ENCODE results near the gene ZNF662. TPM values are rescaled to one million over a fixed set of nuclear protein-coding genes. Genes with fewer than 3 reads are reported as not detected.

The ZNF662 gene
- total RNA-seq, 1 donor from 2014 or later: 6.3 TPM

DNA sequence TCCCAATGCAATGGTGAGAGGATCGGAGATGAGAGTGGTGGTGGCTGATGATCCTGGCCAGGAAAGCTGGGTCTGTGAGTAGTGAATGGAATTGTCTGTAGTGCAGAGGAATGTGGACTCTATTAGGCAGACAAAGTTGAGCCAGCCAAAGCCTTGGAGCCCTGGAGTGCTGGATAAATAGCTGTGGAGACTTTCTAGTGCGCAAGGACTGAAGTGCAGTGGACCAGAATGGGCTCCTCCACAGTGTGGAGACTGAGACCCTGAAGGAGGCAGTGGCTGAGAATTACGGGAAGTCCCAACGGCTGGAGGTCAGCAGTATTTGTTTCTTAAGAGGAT, 874 bp downstream of the ZNF662 start:
- H3K4me3 ChIP-seq (ENCODE audit: low read depth, low read length): peak overlapping the region; percentile 57
- TF ChIP-seq, protein P1, sequence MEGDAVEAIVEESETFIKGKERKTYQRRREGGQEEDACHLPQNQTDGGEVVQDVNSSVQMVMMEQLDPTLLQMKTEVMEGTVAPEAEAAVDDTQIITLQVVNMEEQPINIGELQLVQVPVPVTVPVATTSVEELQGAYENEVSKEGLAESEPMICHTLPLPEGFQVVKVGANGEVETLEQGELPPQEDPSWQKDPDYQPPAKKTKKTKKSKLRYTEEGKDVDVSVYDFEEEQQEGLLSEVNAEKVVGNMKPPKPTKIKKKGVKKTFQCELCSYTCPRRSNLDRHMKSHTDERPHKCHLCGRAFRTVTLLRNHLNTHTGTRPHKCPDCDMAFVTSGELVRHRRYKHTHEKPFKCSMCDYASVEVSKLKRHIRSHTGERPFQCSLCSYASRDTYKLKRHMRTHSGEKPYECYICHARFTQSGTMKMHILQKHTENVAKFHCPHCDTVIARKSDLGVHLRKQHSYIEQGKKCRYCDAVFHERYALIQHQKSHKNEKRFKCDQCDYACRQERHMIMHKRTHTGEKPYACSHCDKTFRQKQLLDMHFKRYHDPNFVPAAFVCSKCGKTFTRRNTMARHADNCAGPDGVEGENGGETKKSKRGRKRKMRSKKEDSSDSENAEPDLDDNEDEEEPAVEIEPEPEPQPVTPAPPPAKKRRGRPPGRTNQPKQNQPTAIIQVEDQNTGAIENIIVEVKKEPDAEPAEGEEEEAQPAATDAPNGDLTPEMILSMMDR (conservative IDR thresholded peaks at IDR 0.05; ENCODE audit: low read depth, low read length): no peak
- DNase-seq (ENCODE audit: low read depth): no peak

DNA sequence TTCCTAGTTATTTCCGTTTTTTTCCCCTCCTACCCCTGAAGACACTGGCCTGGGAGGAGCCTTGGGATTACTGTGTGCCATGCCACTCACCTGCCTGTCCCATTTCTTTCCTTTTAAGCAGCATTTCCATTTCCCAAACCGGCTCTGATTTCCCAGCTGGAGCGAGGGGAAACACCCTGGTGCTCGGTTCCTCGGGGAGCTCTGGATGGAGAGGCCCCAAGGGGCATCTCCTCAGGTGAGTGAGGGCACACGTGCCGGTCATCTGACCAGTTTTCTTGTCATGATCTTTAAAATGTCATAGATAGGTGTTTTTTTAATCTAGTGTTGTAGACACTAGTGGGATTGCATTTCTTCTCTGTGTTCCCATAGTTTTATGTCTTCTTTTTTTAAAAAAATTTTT, 2.7 kb downstream of the ZNF662 start:
- TF ChIP-seq, protein P1 (conservative IDR thresholded peaks at IDR 0.05; ENCODE audit: low read depth, low read length): no peak
- DNase-seq (ENCODE audit: low read depth): no peak
- H3K4me3 ChIP-seq (ENCODE audit: low read depth, low read length): no peak overlapping the region

DNA sequence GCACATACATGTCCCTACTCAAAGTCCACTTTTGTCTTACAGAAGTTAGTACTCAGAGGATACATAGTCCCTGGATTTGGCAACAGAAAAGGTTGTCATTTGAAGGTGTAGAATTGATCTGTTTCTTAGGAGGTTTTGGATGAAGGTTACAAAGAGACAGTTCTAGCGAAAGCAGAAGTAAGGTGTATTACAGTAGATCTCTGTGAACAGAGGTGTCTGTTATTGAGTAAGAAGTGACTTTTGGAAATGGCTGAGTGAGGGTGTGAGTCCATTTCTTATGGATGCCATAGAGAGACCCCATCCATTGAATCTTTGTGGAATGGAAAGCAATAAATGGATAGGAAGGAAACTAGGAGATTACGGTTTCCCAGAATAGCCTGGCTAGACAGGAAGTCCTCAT, 5.6 kb downstream of the ZNF662 start:
- DNase-seq (ENCODE audit: low read depth): no peak
- no peak overlapping the region for H3K4me3 ChIP-seq (ENCODE audit: low read depth, low read length)
- TF ChIP-seq, protein P1 (conservative IDR thresholded peaks at IDR 0.05; ENCODE audit: low read depth, low read length): no peak

DNA sequence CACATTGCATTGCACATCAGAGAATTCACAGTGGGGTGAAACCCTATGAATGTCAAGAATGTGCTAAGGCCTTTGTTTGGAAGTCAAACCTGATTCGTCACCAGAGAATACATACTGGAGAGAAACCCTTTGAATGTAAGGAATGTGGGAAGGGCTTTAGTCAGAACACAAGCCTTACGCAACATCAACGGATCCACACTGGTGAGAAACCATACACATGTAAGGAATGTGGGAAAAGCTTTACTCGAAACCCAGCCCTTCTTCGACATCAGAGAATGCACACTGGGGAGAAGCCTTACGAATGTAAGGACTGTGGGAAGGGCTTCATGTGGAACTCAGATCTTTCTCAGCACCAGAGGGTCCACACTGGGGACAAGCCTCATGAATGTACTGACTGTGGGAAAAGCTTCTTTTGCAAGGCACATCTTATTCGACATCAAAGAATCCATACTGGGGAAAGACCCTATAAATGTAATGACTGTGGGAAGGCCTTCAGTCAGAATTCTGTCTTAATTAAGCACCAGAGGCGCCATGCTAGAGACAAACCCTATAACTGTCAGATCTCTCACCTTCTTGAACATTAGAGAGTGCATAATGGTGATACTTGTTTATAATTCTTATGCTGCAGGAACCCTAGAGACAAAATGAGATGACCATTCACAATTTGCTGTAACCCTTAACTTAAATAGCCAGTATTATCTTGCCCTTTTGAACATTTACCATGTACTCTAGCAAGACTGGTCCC, 9.0 kb downstream of the ZNF662 start:
- no peak overlapping the region for H3K4me3 ChIP-seq (ENCODE audit: low read depth, low read length)
- TF ChIP-seq, protein P1 (conservative IDR thresholded peaks at IDR 0.05; ENCODE audit: low read depth, low read length): no peak
- no peak for DNase-seq (ENCODE audit: low read depth)

DNA sequence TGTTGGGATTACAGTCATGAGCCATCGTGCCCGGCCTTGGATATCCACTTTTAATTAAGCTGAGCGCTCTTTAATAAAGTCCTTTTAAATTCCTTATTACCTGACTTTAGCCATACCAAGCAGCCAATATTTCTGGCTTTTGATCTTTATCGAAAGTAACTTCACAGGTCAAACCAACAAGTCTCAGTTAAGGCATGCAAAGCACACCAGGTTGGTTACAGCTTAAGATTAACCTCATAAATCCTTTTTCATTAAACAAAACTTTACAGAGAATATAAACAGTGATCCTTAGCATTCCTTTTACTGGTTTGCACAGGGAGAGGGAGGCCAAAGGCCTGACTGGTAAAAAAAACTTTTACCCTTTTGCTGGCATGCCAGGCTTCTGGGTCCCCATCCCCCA, 17.7 kb downstream of the ZNF662 start:
- TF ChIP-seq, protein P1 (conservative IDR thresholded peaks at IDR 0.05; ENCODE audit: low read depth, low read length): no peak
- DNase-seq (ENCODE audit: low read depth): no peak
- no peak overlapping the region for H3K4me3 ChIP-seq (ENCODE audit: low read depth, low read length)

DNA sequence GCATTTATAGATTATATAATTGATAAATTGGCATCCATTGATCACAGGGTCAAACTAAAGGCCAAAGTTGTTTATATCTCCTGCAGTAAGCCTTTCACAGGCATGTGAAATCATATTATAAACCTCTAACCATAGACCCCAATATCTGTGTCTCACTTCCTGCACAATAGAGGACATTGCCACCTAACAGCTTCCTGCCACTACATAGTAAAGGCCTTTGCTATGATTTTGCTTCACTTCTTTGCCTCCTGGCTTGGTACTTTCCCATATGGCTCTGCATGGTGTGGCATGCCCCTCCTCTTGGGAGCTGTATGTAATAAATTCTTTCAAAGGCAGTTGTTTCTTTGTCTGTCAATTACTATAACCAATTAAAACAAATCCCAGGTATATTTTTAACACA, 20.4 kb downstream of the ZNF662 start:
- TF ChIP-seq, protein P1 (conservative IDR thresholded peaks at IDR 0.05; ENCODE audit: low read depth, low read length): no peak
- no peak for DNase-seq (ENCODE audit: low read depth)
- no peak overlapping the region for H3K4me3 ChIP-seq (ENCODE audit: low read depth, low read length)

DNA sequence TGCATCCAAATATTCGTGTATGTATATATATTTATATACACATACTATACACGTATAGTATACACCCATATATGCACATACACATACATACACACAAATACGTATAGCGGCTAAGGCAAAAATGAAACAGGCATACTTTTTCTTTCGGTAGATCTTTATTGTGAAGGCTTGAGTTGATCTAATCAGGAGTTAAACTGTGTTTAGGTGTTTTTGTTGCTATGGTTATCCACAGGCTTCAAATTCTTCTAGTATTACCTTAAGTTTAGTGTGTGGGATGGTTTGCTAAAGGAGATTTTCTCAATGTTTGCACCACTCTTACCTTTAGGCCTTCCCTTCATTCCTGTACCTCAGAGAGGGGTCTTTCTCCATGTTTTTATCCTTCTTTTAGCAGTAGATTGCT, 28.2 kb downstream of the ZNF662 start:
- TF ChIP-seq, protein P1 (conservative IDR thresholded peaks at IDR 0.05; ENCODE audit: low read depth, low read length): no peak
- no peak for DNase-seq (ENCODE audit: low read depth)
- no peak overlapping the region for H3K4me3 ChIP-seq (ENCODE audit: low read depth, low read length)
